Measurements from ENCODE around the gene CACNA1C.

Gene CACNA1C

GRCh38 chr12:2173971-2174370 lies 121.2 kb downstream of the CACNA1C start:
- no peak for DNase-seq

DNA sequence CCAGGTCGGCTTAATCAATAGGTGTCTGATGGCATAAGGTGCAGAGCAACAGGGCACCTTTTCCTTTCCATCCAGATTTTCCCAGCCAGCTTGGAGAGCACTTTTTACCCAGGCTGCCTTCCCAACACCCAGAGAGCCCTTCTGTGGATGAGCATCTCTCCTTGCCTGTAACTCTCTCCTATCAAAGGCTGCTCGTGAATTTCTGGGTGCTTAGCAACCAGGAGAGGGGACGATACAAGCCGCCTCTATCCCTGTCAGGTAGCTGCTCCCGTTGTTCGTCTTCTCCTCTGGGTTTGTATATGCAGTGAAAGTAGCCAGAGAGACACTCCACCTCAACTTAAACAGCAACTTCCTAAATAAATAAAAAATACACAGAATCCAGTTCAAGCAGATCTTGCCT lies 124.2 kb downstream of the CACNA1C start:
- DNase-seq = no peak

DNA sequence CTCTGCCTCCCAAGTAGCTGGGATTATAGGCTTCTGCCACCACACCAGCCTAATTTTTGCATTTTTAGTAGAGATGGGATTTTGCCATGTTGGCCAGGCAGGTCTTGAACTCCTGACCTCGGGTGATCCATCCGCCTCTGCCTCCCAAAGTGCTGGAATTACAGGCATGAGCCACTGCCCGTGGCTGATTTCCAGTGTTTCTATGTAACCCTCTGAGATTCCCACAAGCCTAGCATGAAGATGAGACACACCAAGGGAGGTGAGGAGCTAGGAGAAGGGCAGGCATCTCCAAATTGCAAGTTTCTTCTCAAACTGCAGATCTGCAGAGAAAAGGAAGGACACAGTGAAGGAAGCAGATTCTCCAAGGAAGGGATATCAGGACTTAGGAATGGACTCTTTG lies 125.0 kb downstream of the CACNA1C start:
- no peak for DNase-seq

- DNase-seq = no peak
Measured at GRCh38 chr12:2179058-2179457, 126.3 kb downstream of the CACNA1C start.

DNA sequence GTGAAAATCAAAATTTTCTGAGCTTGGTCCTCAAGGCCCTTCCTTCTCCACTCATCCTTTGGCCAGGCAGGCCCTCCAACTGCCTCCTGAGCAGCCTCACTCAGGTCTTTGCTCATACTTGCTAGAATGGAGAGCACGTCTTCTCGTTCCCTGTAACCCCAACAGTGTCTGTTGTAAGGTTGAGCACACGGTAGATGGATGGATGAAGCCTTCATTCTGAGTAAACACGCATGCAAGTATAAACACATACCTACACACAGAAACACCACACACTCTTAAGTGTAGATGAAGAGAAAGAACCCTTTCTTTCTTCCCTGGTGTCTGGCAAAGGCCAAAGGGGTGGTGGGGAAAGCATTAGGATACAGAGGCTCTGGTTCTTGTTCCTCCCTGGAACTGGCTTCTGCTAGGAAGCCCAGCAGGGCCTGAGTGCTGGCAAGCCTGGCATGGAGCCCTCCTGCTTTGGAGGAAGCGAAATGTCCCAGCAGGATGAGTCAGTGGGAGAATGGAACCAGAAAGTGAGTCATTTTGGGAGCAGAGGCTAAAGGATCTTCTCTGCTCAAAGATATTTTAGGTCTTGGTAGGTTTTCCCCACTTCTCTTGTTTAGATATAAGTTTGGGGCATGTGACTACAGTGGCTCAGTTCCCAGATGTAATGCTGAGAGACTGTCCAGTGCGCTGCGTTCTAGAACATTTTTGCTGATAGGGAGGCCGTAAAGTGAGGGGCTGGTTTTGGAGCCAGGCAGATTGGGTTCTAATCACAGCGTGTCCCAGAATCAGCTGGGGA lies 127.4 kb downstream of the CACNA1C start:
- DNase-seq = no peak

DNA sequence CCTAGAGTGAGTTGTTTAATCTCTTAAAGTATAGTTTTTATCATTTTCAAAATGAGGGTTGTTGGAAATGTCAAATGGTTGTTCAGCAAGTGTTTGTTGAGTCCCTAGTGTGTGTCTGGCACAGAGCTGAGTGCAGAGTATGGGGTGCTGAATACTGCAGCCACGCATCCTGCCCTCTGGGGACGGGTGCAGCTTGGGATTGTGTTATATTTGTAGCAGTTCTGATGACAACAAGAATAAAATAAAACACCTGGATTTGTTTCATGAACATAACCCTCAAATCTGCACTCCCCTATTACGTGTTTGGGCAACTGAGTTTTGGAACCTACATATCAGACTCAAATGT lies 127.9 kb downstream of the CACNA1C start:
- DNase-seq = no peak

GRCh38 chr12:2183556-2184541 lies 131.1 kb downstream of the CACNA1C start:
- DNase-seq = no peak

DNA sequence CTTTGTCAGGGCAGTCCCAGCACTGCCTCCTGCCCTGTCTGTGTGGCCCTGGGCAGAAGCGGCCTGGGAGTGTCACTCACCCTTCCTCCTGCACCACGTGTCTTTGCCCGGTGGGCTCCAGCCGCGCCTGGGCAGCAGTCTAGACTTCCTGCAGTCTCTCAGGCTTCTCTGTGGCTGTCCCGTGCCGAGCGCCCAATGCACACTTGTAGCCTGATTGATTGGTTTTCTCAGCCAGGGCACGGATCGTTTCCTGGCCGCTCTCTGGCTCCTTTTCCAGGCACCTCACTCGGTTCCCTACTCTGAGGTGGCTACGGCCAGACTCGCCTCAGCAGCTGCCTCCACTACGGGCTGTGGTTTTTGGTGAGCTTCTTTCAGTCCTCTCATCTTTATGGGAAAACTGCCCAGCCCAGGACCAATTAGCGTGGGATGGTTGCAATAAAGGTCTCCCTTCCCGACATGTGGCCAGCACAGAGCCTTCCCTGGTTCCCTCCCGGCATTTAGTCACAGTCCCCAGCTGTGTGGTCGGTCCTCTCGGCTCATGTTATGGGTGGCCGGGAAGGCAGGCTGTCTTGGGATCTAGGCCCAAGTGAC lies 133.1 kb downstream of the CACNA1C start:
- no peak for DNase-seq

- no peak for DNase-seq
Measured at GRCh38 chr12:2187195-2187945, 134.6 kb downstream of the CACNA1C start.

DNA sequence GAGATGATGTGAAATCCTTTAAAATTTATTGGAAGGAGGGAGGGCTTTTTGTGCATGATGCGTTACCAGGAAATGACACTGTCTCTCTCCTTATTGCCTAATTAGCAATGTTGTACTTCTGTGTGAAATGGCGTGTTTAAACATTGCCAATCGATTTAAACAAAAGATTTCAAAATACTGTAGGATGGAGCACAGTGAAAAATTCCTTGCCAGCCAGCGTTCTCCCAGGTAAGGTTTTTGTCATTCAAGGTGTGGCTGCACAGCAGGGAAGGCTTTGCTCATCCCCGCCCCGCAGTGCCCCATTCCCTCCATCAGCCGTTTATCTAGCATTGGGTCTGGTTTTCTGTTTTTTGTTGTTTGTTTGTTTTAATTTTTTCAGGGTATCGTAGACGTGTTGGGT lies 137.3 kb downstream of the CACNA1C start:
- DNase-seq = no peak

GRCh38 chr12:2190896-2191533 lies 138.2 kb downstream of the CACNA1C start:
- DNase-seq = no peak

DNA sequence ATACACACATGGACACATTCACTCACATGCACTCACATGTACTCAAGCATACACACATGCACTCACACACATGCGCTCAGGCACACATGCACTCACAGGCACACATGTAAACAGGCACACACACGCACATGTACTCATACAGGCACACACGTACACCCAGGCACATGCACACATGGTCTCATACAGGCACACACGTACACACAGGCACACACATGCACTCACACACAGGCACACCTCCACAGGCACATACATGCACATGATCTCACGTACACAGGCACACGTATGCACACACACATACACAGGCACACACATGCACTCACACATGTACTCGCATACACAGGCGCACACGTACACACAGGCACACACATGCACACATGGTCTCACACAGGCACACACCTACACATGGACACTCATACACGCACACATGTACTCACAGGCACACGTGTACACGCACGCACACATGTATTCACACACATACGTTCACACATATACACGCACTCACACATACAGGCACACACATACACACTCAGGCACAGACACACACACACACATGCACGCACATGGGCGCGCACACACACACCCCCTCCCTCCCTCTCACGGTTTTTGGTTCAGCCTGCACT lies 138.9 kb downstream of the CACNA1C start:
- no peak for DNase-seq

DNA sequence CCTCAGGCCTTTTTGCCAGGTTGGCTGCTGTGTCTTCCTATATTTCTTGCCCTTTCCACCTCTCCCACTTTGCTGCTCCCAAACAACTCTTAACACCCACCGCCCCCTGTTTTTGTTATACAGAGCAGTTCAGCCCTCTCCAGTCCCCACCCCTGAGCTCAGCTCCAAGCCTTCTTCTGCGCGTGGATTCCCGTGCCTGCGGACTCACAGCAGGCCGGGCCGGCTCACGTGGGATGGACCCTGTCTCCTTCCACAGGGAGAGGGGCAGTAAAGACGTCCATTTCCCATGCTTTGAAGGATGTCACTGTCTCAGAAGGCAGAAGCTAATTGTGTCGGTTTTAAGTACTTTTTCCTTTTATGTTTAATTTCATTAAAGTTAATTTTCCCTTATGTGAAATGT lies 139.4 kb downstream of the CACNA1C start:
- no peak for DNase-seq

- DNase-seq = no peak
Measured at GRCh38 chr12:2194060-2194459, 141.3 kb downstream of the CACNA1C start.

- no peak for DNase-seq
Measured at GRCh38 chr12:2194571-2194970, 141.8 kb downstream of the CACNA1C start.

DNA sequence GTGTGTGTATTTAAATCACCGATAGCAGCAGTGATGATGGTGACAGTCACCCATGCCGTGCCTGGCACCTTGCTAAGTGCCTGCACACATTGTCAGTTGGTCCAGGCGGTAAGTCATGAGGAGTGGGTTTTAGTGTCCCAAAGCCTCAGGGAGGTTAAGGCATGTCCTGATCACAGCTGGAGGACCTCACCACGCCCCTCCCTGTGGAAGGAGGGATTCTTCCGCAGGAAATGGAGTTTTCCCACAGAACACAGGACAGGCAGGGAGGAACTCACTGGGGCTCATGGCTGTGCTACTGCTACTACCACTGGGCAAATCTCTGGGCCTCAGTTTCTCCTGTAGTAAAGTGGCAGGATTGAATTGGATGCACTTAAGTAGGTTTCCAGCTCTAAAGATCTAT lies 142.3 kb downstream of the CACNA1C start:
- no peak for DNase-seq

DNA sequence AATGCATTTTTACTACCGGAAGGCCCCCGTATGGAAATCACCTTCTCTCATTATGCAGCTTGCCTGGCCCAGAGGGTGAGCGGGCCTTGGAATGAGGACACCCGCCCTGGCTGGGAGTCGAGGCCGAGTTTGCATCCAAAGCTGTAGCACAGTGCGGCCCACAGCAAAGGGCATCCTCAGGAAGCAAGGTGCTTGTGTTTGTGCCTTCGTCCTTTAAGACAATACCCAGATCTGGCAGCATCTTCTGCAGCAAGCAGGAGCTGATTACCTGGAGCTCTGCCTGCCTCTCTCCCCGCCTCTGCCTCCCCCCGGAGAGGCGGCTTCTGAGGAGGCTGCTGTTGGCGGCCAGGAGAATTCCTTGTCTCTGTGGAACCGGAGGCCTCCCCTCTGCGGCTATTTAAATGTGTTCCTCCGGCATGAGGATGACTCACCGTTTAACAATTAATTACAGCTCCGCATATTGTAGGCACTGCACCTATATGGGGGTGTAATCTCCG lies 145.3 kb downstream of the CACNA1C start:
- no peak for DNase-seq

GRCh38 chr12:2198542-2198941 lies 145.8 kb downstream of the CACNA1C start:
- no peak for DNase-seq

- no peak for DNase-seq
Measured at GRCh38 chr12:2205996-2206395, 153.2 kb downstream of the CACNA1C start.

DNA sequence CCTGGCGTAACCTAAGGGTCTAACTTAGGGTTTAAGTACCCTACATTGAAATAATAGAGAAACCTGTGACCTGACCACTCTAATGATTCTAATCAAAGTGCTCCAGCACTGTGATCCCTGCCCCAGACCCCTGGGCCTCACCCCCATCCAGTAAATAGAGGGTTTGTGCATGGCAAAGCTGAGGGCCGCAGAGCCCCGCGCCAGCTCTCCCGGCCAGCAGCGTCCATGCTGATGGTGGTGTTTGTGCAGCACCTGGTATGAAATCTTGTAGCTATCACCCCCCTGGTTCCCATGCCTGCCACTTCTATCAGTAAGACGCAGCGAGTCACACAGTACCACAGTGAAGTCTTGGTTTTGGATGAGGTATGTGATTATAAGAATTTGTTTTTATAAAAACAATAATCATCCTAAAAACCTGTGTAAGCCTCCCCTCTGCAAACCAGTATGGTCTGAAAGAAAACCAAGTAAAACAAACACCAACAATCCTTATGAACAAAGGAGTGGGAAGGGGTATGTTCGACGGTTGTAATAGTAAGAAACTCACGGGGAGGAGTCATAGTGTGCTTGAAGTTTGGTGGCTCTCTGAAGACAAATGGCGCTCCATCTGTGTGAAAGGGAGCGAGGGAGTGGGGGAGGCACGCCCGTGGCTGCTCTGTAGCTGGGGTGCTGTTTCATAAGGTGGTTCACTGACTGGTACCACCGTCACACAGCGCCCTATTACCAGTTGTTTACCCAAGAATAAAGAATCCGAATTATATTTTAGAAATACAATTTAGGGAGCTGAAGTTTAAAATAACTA lies 156.2 kb downstream of the CACNA1C start:
- no peak for DNase-seq

DNA sequence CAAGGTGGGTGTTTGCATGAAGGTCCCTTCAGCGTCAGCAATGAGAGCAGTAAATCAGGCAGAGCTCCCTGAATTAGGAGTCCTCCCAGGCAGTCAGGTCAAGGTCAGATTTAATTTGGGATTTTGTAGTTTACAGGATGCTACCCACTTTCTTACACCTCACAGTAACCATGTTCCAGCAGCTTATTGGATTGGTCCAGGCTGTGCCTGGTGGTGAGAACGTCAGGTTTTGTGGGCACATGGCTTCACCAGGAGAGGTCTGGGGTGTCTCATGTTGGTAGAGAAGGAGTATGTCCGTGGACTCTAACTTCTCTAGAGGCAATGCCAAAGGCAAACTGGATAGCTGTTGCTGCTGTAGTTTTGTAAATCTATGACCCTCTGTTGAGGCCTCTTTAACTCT lies 158.3 kb downstream of the CACNA1C start:
- no peak for DNase-seq
